HG02759 (cell line): ENCODE data around the gene CREB3L4.
A peak's percentile ranks its signal among the peaks of the same experiment; 100 is the strongest.
"Not testable (repeated sequence)": the region's sequence is repeated elsewhere in the genome, so short reads cannot be mapped to it uniquely, and the experiment has no call there.

Experiments
- ATAC-seq: cut with Tn5 transposase; IDR thresholded peaks from one replicate; pipeline ENCODE4 v1.9.1; 2021; ENCODE audit warnings: mild to moderate bottlenecking, moderate library complexity; ENCODE audit not compliant: unreplicated experiment

The CREB3L4 gene

GRCh38 chr1:153984123-153984894 is 16.6 kb downstream of the CREB3L4 start:
- ATAC-seq, result no peak

DNA sequence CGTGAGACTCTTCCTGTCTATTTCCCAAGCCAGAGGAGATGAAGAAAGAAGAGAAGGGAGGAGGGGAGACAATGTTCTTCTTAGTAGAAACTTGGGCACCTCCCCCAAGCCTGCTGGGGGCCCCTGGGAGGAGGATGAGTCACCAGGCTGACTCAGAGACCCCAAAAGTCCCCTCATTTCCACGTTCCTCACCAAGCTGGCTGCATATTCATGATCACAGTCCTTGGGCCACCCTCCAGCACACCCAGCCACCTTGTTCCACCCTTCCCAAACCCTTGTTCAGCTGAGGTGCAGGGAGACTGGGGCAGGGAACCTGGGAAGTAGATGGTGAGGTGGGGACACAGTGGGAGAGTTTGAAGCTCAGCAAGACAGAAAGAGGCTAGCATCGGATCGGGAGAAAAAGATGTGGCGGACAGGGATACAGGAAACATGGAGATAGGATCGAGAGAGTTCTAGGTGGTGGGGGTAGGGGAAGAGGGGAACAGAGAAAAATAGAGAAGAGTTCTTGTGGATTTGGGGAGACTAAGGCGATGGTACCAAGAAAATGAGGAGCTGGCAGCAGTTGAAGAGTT is 17.7 kb downstream of the CREB3L4 start:
- ATAC-seq, result no peak

GRCh38 chr1:153985941-153986761 is 18.4 kb downstream of the CREB3L4 start, which contains the start of gene RAB13:
Gene RAB13 (minus strand): TSS chr1:153986339. CDS start chr1:153986236, 103 bp downstream.
- ATAC-seq, result no peak

GRCh38 chr1:153987621-153988020 is 19.9 kb downstream of the CREB3L4 start:
- no peak for ATAC-seq

GRCh38 chr1:153990468-153991150 is 22.9 kb downstream of the CREB3L4 start, which contains the start of gene RPS27:
Gene RPS27 (plus strand): TSS chr1:153990762. CDS start chr1:153990797, 35 bp downstream.
- peak; percentile 72 for ATAC-seq

DNA sequence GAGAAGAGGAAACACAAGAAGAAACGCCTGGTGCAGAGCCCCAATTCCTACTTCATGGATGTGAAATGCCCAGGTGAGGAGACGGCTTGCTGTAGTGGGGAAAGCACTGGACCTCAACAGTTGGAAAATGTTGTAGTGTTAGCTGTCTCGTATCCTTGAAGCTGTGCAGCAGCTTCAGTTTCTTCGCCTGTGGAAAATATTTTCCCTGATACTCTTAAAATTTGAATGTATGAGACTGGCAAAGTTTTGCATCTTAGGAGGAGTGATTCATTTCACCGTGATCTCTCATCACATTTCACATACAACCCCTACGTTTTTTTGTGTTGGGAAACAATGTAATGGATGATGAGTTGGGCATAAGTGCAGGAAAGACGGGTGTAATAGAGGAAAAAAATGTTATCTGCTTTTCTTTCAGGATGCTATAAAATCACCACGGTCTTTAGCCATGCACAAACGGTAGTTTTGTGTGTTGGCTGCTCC is 23.5 kb downstream of the CREB3L4 start:
- no peak for ATAC-seq

GRCh38 chr1:153991806-153992205 is 24.1 kb downstream of the CREB3L4 start:
- no peak for ATAC-seq

- no peak for ATAC-seq
These were observed 27.5 kb downstream of the CREB3L4 start for GRCh38 chr1:153995202-153995601.

GRCh38 chr1:153995640-153996039 is 27.9 kb downstream of the CREB3L4 start:
- no peak for ATAC-seq

GRCh38 chr1:153996882-153997281 is 29.2 kb downstream of the CREB3L4 start:
- not testable (repeated sequence) for ATAC-seq

GRCh38 chr1:154000420-154000819 is 32.7 kb downstream of the CREB3L4 start:
- ATAC-seq, result no peak

DNA sequence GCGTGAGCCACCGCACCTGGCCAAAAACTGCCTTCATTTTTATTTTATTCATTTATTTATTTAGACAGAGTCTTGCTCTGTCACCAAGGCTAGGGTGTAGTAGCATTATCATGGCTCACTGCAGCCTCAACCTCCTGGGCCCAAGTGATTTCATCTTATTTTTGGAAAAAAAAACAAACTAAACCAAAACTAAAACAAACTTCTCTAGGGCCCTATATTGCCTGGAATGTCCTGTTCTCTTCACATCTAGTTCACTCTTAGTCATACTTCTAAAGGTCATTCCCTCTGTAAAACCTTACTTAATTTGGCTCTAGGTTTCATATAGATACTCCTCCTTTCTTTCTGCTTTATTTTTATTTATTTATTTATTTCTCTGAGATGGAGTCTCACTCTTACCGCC is 38.4 kb downstream of the CREB3L4 start:
- no peak for ATAC-seq

GRCh38 chr1:154012129-154012528 is 44.4 kb downstream of the CREB3L4 start:
- ATAC-seq, result no peak

DNA sequence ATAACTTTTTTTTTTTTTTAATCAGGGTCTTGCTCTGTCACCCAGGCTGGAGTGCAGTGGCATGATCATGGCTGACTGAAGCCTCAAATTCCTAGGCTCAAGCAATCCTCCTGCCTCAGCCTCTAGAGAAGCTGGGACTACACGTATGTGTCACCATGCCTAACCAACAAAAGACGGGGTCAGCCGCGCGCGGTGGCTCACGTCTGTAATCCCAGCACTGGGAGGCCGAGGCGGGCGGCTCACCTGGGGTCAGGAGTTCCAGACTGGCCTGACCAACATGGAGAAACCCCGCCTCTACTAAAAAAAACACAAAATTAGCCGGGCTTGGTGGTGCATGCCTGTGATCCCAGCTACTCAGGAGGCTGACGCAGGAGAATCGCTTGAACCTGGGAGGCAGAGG is 44.8 kb downstream of the CREB3L4 start:
- ATAC-seq, result not testable (repeated sequence)

- no peak for ATAC-seq
These were observed 46.6 kb downstream of the CREB3L4 start for GRCh38 chr1:154014154-154014907.

- ATAC-seq, result no peak
These were observed 51.6 kb downstream of the CREB3L4 start for GRCh38 chr1:154019269-154019668.

DNA sequence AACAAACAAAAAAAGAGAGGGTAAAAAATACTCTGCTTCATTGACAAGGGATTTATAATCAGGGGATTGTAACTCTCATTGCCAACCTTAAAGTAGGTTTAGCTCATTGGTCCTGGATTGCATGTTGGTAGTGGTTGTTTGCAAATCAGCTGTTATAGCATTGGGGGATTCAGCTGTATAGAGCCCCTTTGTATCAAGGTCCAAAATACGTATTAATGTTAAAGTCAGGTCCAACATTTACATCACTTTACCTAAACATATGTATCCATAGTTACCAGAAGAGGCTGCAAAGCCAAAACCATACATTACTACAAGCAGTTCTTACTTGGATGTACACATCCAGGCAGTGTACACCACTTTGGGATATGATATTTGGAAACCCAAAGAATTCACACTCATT is 52.2 kb downstream of the CREB3L4 start:
- ATAC-seq, result no peak
